Measurements from ENCODE around the gene DNAH7. TPM values are rescaled to one million over a fixed set of nuclear protein-coding genes. Genes with fewer than 3 reads are reported as not detected.

Gene DNAH7
- total and polyA plus RNA-seq, 2 of the 13 experiments (the other 11 are each of a cell fraction or from before 2014, with no cell fraction given), result 0.09 TPM; not detected in 1

- TF ChIP-seq ZNF512 (CRISPR knock-in tag; IDR thresholded peaks at IDR 0.05), result no peak
- no peak for TF ChIP-seq MAZ (IDR thresholded peaks at IDR 0.05; ENCODE audit: borderline replicate concordance, low read depth, low read length)
- TF ChIP-seq MAZ (CRISPR knock-in tag; IDR thresholded peaks at IDR 0.05; ENCODE audit: low read depth), result no peak
- no peak for TF ChIP-seq TRIM24 (CRISPR knock-in tag; IDR thresholded peaks at IDR 0.05)
- no peak for TF ChIP-seq XRCC5 (optimal IDR thresholded peaks at IDR 0.05; ENCODE audit: low read length)
- TF ChIP-seq ATF7 (IDR thresholded peaks at IDR 0.05), result peak; percentile 99
- TF ChIP-seq ATF7 (CRISPR knock-in tag; IDR thresholded peaks at IDR 0.05), result no peak
Observed at GRCh38 chr2:196000551-196000950, 68.1 kb downstream of the DNAH7 start (continued).

GRCh38 chr2:195998070-195998469 is 70.6 kb downstream of the DNAH7 start:
- POLR2A ChIA-PET, result no interaction called here
- intact Hi-C loops (cut with micrococcal nuclease; ENCODE audit: unreplicated experiment) (no loop called here), in situ Hi-C loops (cut with HindIII; ENCODE audit: extremely low pct_ligation_motif_present, low pct_unique_long_range_greater_than_20kb) (no loop called here)
- WGBS (ENCODE audit: low lambda C conversion rate), result 13% methylated on average over 8 of the region's 8 CpGs
- no peak for ATAC-seq
- Histone ChIP-seq H3K36me3 (replicated peaks in 1 of 2; ENCODE audit: control insufficient read depth in 1 of 2, insufficient read depth in 2 of 2, low read length in 2 of 2) (no peaks in the 10 kb centered on the region), H3K27me3 (ENCODE audit: control insufficient read depth in 1 of 2, insufficient read depth in 2 of 2, low read length in 2 of 2) (no peaks in the 10 kb centered on the region), H3K4me2 (ENCODE audit: low read depth, low read length) (no peak overlapping the region), H3K4me3 (replicated peaks in 1 of 3; ENCODE audit: insufficient read depth in 1 of 3, low read depth in 2 of 3, low read length in 3 of 3) (no peak overlapping the region), H3K9me3 (ENCODE audit: low read length) (no peaks in the 10 kb centered on the region), H3K79me2 (ENCODE audit: insufficient read depth, low read length) (no peaks in the 10 kb centered on the region), H4K20me1 (ENCODE audit: insufficient read depth, low read length) (no peaks in the 10 kb centered on the region), H2AFZ (ENCODE audit: low read length) (no peak overlapping the region), H3K9ac (ENCODE audit: insufficient read depth, low read depth, low read length) (no peak overlapping the region), H3K27ac (ENCODE audit: extremely low read length, insufficient read depth, low read length) (no peak overlapping the region), H3K4me1 (ENCODE audit: insufficient read depth, low read length) (no peaks in the 10 kb centered on the region)
- DNase-seq (ENCODE audit: low spot score), result no peak
- CTCF ChIA-PET (ENCODE audit: low intra/inter-chr PET ratio, low total read pairs), result no interaction called here
- no TSS peak for BruUV-seq (replicated peaks)
- FAIRE-seq, result no peak
- no peak for TF ChIP-seq MED13 (CRISPR knock-in tag; IDR thresholded peaks at IDR 0.05)
- TF ChIP-seq, protein P1, sequence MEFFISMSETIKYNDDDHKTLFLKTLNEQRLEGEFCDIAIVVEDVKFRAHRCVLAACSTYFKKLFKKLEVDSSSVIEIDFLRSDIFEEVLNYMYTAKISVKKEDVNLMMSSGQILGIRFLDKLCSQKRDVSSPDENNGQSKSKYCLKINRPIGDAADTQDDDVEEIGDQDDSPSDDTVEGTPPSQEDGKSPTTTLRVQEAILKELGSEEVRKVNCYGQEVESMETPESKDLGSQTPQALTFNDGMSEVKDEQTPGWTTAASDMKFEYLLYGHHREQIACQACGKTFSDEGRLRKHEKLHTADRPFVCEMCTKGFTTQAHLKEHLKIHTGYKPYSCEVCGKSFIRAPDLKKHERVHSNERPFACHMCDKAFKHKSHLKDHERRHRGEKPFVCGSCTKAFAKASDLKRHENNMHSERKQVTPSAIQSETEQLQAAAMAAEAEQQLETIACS (CRISPR knock-in tag; IDR thresholded peaks at IDR 0.05), result no peak
- no peak for TF ChIP-seq ZNF83 (CRISPR knock-in tag; IDR thresholded peaks at IDR 0.05; ENCODE audit: borderline replicate concordance)
- TF ChIP-seq SKI (IDR thresholded peaks at IDR 0.05; ENCODE audit: partially characterized antibody), result no peak
- TF ChIP-seq, protein P2, sequence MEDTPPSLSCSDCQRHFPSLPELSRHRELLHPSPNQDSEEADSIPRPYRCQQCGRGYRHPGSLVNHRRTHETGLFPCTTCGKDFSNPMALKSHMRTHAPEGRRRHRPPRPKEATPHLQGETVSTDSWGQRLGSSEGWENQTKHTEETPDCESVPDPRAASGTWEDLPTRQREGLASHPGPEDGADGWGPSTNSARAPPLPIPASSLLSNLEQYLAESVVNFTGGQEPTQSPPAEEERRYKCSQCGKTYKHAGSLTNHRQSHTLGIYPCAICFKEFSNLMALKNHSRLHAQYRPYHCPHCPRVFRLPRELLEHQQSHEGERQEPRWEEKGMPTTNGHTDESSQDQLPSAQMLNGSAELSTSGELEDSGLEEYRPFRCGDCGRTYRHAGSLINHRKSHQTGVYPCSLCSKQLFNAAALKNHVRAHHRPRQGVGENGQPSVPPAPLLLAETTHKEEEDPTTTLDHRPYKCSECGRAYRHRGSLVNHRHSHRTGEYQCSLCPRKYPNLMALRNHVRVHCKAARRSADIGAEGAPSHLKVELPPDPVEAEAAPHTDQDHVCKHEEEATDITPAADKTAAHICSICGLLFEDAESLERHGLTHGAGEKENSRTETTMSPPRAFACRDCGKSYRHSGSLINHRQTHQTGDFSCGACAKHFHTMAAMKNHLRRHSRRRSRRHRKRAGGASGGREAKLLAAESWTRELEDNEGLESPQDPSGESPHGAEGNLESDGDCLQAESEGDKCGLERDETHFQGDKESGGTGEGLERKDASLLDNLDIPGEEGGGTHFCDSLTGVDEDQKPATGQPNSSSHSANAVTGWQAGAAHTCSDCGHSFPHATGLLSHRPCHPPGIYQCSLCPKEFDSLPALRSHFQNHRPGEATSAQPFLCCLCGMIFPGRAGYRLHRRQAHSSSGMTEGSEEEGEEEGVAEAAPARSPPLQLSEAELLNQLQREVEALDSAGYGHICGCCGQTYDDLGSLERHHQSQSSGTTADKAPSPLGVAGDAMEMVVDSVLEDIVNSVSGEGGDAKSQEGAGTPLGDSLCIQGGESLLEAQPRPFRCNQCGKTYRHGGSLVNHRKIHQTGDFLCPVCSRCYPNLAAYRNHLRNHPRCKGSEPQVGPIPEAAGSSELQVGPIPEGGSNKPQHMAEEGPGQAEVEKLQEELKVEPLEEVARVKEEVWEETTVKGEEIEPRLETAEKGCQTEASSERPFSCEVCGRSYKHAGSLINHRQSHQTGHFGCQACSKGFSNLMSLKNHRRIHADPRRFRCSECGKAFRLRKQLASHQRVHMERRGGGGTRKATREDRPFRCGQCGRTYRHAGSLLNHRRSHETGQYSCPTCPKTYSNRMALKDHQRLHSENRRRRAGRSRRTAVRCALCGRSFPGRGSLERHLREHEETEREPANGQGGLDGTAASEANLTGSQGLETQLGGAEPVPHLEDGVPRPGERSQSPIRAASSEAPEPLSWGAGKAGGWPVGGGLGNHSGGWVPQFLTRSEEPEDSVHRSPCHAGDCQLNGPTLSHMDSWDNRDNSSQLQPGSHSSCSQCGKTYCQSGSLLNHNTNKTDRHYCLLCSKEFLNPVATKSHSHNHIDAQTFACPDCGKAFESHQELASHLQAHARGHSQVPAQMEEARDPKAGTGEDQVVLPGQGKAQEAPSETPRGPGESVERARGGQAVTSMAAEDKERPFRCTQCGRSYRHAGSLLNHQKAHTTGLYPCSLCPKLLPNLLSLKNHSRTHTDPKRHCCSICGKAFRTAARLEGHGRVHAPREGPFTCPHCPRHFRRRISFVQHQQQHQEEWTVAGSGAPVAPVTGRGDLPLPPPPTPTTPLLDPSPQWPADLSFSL (CRISPR knock-in tag; IDR thresholded peaks at IDR 0.05), result no peak
- TF ChIP-seq ZNF788 (CRISPR knock-in tag; IDR thresholded peaks at IDR 0.05; ENCODE audit: borderline replicate concordance), result no peak
- TF ChIP-seq GFI1 (CRISPR knock-in tag; IDR thresholded peaks at IDR 0.05; ENCODE audit: borderline replicate concordance), result no peak
- TF ChIP-seq, protein P3, sequence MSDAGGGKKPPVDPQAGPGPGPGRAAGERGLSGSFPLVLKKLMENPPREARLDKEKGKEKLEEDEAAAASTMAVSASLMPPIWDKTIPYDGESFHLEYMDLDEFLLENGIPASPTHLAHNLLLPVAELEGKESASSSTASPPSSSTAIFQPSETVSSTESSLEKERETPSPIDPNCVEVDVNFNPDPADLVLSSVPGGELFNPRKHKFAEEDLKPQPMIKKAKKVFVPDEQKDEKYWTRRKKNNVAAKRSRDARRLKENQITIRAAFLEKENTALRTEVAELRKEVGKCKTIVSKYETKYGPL (CRISPR knock-in tag; IDR thresholded peaks at IDR 0.05), result no peak

Measured in HepG2 (cell line).